ENCODE results near the gene TMEM106B.
"Not testable (repeated sequence)": the region's sequence is repeated elsewhere in the genome, so short reads cannot be mapped to it uniquely, and the experiment has no call there.

TMEM106B gene

DNA sequence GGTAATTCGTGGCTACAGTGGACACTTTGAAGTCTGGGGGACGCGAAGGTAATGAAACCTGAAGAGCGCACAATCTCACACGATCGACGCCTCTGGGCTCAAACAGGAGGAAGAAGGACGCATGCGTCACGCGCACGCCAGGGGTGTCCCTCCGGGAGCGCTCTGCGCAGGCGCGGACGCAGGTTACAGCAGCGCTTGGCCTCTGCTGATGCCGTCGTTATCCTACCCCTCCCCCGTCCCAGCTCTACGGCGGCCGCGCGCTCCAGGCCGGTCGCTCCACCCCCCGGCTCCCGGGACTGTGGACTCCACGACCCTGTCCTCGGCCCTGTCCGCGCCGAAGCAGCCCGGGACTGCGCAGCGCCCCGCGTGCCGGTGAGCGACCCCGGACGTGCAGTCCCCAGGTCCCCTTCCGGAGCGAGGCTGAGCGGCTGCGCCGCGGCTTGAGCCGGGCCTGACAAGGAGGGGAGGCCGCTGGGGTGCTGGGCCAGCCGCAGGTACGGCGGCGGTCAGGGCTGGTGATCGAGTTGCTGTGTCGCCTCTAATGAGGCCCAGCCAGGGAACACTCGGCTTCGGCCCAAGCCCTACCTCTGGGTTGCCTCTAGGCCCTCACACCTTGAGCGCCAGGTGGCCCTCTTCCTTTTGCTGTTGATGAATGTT lies at the start of gene TMEM106B:
TSS of gene TMEM106B (plus strand) at position 241 of the 657 bp plus-strand sequence. CDS start 3,517 bp downstream, outside the sequence.
- peak; percentile 92 to 98 for DNase-seq

GRCh38 chr7:12162415-12163113 lies 48.5 kb upstream of the TMEM106B start:
- DNase-seq = no peak

DNA sequence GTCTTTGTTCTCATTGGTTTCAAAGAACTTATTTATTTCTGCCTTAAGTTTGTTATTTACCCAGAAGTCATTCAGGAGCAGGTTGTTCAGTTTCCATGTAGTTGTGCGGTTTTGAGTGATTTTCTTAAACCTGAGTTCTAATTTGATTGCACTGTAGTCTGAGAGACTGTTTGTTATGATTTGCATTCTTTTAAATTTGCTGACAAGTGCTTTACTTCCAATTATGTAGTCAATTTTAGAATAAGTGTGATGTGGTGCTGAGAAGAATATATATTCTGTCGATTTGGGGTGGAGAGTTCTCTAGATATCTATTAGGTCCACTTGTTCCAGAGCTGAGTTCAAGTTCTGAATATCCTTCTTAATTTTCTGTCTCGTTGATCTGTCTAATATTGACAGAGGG lies 43.0 kb upstream of the TMEM106B start:
- DNase-seq = not testable (repeated sequence)

- not testable (repeated sequence) for DNase-seq
Observed at GRCh38 chr7:12169981-12170820, 40.9 kb upstream of the TMEM106B start.

- no peak for DNase-seq
Observed at GRCh38 chr7:12173671-12174070, 37.4 kb upstream of the TMEM106B start.

- no peak for DNase-seq
Observed at GRCh38 chr7:12174931-12175330, 36.2 kb upstream of the TMEM106B start.

DNA sequence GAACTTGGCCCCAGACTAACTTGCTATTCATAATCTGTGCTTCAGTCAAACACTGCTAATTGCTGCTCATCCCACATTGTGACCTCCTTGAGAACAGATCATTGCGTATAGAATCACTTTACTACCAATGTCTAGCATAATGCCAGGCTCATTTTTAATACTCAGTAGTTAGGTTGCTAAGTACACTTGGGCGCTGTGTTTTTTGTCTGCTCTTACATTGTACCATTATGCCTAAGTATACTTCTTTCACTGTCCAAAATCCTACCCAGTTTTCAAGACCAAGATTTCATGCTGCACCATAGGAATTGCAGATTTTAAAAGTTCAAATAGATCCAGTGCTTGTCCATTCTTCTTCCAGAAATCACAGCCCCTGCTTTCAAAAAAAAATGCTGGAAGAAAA lies 32.8 kb upstream of the TMEM106B start:
- DNase-seq = no peak

- DNase-seq = no peak
Observed at GRCh38 chr7:12194426-12194825, 16.7 kb upstream of the TMEM106B start.

DNA sequence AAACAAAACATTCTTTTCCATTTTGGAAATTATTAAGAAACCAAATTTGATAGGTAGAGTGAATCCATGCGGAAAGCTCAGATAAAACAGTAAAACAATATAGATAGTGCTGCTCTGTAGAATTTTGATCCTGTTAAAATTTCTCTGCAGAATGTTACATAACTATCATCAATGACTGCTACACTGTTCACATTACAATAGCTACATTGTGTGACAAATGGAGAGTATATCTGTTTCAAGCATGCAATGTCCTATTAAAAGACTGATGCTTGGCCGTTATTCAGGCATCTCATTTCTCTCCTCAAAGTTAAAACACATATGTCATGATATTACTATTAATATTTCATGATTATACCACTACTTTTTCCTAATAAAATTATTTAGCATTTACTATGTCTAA lies 14.7 kb upstream of the TMEM106B start:
- DNase-seq = no peak

DNA sequence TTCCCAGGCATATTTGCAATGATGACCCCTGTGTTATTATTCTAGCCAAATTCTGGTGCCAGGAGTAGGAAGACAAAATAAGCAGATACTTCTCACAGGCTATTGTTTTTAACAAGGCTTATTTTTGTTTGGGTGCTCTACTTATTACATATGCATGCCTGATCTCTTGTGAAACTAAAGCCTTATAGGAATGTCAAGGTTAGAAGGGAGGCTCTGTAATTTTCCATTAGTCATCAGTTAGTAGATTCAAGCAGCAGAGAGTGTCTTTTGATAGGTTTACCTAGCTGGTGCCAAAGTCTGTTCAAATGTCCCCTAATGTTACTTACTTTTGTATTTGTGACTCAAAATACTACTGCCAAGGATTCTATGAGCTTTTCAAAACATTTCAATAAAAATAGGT lies 11.7 kb upstream of the TMEM106B start:
- DNase-seq = no peak

DNA sequence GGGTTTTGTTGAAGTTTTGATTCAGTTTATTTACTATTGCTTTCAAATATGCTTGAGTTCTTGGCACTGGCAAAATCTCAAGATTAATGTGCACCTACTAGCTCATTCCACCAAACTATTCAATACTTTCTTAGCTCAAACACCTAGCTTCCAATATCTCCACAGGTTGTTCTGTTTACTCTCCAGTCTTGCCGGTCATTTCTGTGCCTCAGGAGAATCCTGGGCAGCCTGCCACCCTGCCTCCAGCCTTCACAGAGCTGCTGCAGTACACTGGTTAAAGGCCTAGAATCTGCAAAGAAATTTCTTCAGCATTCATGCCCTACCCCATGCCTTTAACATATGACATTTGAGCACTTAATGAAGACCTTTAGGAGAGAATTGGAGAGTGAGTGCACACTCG lies 4.0 kb upstream of the TMEM106B start:
- no peak for DNase-seq

DNA sequence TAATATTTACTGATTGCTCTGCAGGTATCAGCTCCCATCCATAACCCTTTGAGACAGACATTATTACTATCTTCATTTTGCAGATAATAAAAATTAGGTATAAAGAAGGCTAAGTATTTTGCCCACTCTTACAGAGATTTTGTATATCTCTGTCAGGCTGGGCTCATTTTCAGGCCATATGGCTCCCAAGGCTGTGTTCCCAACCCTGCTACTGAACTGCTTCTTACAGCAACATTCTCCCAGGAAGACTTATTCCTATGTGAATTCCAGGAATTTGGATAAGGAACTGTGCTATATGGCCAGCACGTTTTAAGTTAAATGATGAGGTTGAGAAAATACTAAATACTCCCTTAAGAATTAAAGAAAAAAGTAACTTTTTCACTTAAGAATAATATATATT lies 1.9 kb upstream of the TMEM106B start:
- DNase-seq = no peak

- DNase-seq = peak; percentile 45 to 62
Observed at GRCh38 chr7:12210179-12211053, 678 bp upstream of the TMEM106B start.

DNA sequence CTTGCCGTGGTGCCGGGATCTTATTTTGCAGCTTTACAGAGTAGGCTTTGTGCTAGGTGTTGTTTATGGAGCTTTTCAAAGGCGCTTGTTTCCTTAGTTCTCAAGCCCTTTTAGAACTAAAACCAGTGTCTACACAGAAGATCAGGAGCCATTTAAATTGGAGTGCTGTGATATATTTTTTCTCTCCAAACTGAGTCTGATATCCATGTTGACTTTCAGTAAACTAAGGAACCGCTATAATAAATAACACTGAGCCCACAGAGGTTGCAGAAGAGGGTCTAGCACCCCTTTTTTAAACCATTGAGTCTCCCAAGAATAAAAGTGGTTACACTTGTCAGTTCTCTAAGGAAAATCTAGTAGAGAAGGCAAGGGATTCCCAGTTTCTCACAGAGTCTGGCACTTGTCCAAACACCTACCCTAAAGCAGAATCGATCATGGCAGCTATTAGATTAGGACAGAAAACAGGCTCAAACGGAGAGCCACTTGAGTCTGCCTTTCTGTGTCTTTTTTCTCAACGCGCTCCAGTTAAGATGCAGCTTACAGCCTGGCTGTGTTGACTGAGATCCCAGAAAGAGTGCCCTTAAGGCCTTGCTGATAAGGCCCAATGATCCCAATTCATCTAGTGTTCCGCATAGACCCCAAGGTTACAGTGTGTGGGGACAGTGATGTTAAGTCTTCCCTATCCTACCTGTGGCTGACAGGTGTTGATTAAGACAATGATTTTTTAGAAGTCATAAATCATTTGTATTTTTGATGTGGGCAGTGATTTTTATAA lies 804 bp downstream of the TMEM106B start:
- DNase-seq = no peak

GRCh38 chr7:12217311-12217710 lies 6.2 kb downstream of the TMEM106B start:
- DNase-seq = no peak

- DNase-seq = no peak
Observed at GRCh38 chr7:12220389-12221046, 9.4 kb downstream of the TMEM106B start.

DNA sequence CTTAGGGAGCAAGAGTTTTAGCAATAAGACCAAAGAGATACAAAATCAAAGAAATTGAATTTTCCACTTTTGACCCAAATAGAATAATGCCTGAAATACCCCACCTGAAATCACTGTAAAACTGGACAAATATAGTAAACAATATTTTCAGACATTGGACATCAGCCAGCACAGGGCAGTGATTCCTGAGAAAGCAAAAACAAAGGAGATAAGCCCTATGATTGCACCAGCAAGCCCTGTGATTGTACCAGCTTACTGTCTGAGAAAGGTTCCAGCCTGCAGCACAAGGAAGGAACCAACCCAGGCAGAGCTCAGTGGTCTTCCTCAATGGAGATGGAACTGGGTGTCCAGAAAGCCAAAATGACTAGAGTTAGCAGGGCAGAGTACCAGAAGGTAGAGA lies 10.3 kb downstream of the TMEM106B start:
- no peak for DNase-seq

DNA sequence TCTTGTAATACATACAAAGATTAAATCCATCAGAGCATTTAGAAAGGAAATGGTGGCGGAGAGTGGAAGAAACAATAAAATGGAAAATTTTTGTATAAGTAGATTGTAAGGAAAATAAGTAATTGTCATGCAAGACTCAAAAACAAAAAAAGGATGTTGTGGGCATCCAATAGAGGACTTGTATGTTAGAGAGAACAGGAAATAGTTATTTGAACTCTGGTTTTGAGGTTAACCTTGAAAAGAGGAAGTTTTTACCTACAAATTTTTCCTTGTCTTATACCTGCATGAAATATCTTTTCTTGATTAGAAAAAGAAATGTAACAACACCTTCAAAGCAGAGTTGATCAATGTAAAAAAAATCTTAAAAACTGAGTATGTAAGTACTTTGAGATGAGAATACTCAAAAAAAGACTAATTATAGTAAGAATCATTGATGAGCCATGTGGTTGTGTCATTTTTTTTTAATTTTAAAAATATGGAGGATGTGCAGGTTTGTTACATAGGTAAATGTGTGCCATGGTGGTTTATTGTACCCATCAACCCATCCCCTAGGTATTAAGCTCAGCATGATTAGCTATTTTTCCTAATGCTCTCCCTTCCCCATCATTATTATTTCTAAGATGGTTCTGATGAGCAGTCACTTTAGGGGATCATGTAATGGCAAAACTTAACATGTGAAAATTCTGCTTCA lies 11.9 kb downstream of the TMEM106B start:
- DNase-seq = no peak

DNA sequence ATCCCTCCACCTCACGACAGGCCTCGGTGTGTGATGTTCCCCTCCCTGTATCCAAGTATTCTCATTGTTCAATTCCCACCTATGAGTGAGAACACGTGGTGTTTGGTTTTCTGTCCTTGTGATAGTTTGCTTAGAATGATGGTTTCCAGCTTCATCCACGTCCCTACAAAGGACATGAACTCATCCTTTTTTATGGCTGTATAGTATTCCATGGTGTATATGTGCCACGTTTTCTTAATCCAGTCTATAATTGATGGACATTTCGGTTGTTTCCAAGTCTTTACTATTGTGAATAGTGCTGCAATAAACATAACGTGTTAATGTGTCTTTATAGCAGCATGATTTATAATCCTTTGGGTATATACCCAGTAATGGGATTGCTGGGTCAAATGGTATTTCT lies 13.9 kb downstream of the TMEM106B start:
- DNase-seq = not testable (repeated sequence)

DNA sequence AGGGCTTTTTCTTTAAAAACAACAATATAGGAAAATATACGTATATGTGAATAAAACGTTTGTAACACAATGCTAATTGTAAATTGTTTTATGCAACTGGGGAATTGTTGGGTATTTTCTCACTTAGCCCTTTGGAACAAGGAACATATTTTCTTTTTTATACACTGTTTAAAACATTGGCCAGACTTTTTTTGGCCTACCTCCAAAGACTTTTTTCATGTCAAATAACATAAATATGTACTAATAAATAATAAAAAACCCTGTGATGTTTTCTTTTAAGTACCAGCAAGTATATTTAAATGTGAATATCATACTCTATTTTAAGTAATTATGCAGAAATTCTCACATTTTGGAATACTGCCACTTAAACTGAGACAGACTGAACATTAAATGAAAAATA lies 15.7 kb downstream of the TMEM106B start:
- no peak for DNase-seq

DNA sequence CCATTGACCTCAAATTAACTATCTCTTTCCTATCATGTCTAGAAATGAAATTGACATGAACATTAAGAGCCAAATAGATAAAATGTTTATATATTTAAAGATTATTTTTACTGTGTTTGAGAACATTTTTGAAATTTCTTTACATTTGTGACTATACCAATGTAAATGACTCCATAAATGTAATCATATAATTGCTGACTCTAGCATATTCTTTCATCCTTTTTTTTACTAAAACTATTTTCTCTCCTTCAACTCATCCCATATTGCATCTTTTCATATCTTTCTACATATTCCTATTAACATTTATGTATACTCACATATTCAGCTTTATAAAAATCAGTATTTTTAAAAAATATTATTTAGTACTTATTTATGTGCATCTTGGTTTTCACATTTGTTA lies 16.9 kb downstream of the TMEM106B start:
- DNase-seq = no peak

All from NCI-H526 (cell line).